HepG2 (cell line): ENCODE data around the gene FAIM2. TPM values are rescaled to one million over a fixed set of nuclear protein-coding genes. Genes with fewer than 3 reads are reported as not detected.

Experiments used
- ATAC-seq: fragments of 200-7000 bp; cut with Tn5 transposase; 3 replicates; pipeline ENCODE4 v1.9.1; 2020; ENCODE audit warnings: mild to moderate bottlenecking, moderate library complexity
- BruUV-seq: library from RNA; stranded (reverse); fragments of 400-500 nt; replicated peaks from 2 replicates; lab custom pipeline; 2021; lab: Mats Ljungman, UMichigan
- CTCF ChIA-PET: fragments of 300-600 bp; formaldehyde crosslinking; extraction: SDS; loops from one replicate; lab custom pipeline; 2021; ENCODE audit warnings: low total read pairs, inconsistent platforms, low intra/inter-chr PET ratio; lab: Yijun Ruan, JAX
- POLR2A ChIA-PET: fragments of 350-600 bp; sonication (Branson Sonifier 250); formaldehyde crosslinking; loops from one replicate; lab custom pipeline; 2020; ENCODE audit warnings: antibody characterized with exemption, inconsistent platforms; lab: Yijun Ruan, JAX
- DNase-seq: peaks from one replicate; pipeline ENCODE4 v3.0.0-alpha.2; 2015; ENCODE audit warnings: low spot score
- FAIRE-seq: peaks from 3 replicates; lab custom pipeline; 2011; peaks lifted over from hg19 to GRCh38; lab: Jason Lieb, UNC
- H2AFZ ChIP-seq: one replicate; pipeline ENCODE4 v1.6.1; 2011; ENCODE audit warnings: low read length, inconsistent platforms
- H3K27ac ChIP-seq: fragments of 300-600 bp; 3 replicates; pipeline ENCODE4 v1.8.0; 2011; ENCODE audit warnings: mixed run types, mild to moderate bottlenecking, mixed read lengths, low read length, inconsistent platforms; ENCODE audit not compliant: insufficient read depth; ENCODE audit errors: extremely low read length
- H3K27me3 ChIP-seq, 2 experiments: fragments of 200-600 bp in 1 of 2; 2 replicates in 1 of 2; 3 replicates in 1 of 2; pipeline versions ENCODE4 v1.6.0 to v1.8.0; 2011; ENCODE audit warnings: low read length in 2 of 2, mild to moderate bottlenecking in 2 of 2, moderate library complexity in 2 of 2, inconsistent platforms in 1 of 2; ENCODE audit not compliant: insufficient read depth in 2 of 2, control insufficient read depth in 1 of 2
- H3K36me3 ChIP-seq, 2 experiments: fragments of 200-600 bp in 1 of 2; replicated peaks in 1 of 2; 2 replicates in 1 of 2; 3 replicates in 1 of 2; pipeline versions ENCODE4 v1.5.1 to v1.8.0; 2011; ENCODE audit warnings: low read length in 2 of 2, inconsistent platforms in 1 of 2; ENCODE audit not compliant: insufficient read depth in 2 of 2, control insufficient read depth in 1 of 2
- H3K4me1 ChIP-seq: 2 replicates; pipeline ENCODE4 v1.5.1; 2012; ENCODE audit warnings: low read length, inconsistent platforms; ENCODE audit not compliant: insufficient read depth
- H3K4me2 ChIP-seq: 2 replicates; pipeline ENCODE4 v1.6.0; 2011; ENCODE audit warnings: low read depth, low read length, inconsistent platforms
- H3K4me3 ChIP-seq, 3 experiments: fragments of 200-600 bp in 1 of 3; sonication (generic), shearing (Covaris generic) in 1 of 3; replicated peaks in 1 of 3; 2 replicates each; pipeline ENCODE4 v1.5.1; 2011 to 2016; ENCODE audit warnings: low read length in 3 of 3, inconsistent platforms in 2 of 3, low read depth in 2 of 3, mild to moderate bottlenecking in 2 of 3, control low read depth in 1 of 3, mixed read lengths in 1 of 3; ENCODE audit not compliant: insufficient read depth in 1 of 3
- H3K79me2 ChIP-seq: one replicate; pipeline ENCODE4 v1.6.1; 2011; ENCODE audit warnings: low read length, inconsistent platforms; ENCODE audit not compliant: insufficient read depth
- H3K9ac ChIP-seq: 2 replicates; pipeline ENCODE4 v1.6.0; 2011; ENCODE audit warnings: mild to moderate bottlenecking, low read depth, low read length, inconsistent platforms; ENCODE audit not compliant: insufficient read depth
- H3K9me3 ChIP-seq: 2 replicates; pipeline ENCODE4 v1.5.1; 2012; ENCODE audit warnings: mild to moderate bottlenecking, low read length
- H4K20me1 ChIP-seq: 2 replicates; pipeline ENCODE4 v1.6.0; 2011; ENCODE audit warnings: inconsistent platforms, mild to moderate bottlenecking, low read length, moderate library complexity; ENCODE audit not compliant: insufficient read depth
- CEBPZ ChIP-seq: IDR thresholded peaks from 2 replicates; pipeline ENCODE4 v1.6.1; 2012; ENCODE audit warnings: low read length, improper control_type of control experiment
- CERS6 ChIP-seq: sonication (generic); formaldehyde crosslinking; IDR thresholded peaks from 2 replicates; pipeline ENCODE4 v1.5.0; 2020; ENCODE audit warnings: missing genetic modification reagents
- JUNB ChIP-seq: sonication (generic); formaldehyde crosslinking; IDR thresholded peaks from 2 replicates; pipeline ENCODE4 v1.8.0; 2022; ENCODE audit warnings: missing genetic modification reagents, mild to moderate bottlenecking, borderline replicate concordance
- NR0B2 ChIP-seq: sonication (generic); formaldehyde crosslinking; IDR thresholded peaks from 2 replicates; pipeline ENCODE4 v1.4.0; 2020; ENCODE audit warnings: mild to moderate bottlenecking, missing genetic modification reagents
- RFX5 ChIP-seq: IDR thresholded peaks from 2 replicates; pipeline ENCODE4 v1.6.1; 2011; ENCODE audit warnings: low read depth, low read length, improper control_type of control experiment
- STAT6 ChIP-seq: sonication (generic); formaldehyde crosslinking; IDR thresholded peaks from 2 replicates; pipeline ENCODE4 v1.4.0; 2020; ENCODE audit warnings: missing genetic modification reagents, mild to moderate bottlenecking, borderline replicate concordance
- TCF7L2 ChIP-seq: IDR thresholded peaks from 2 replicates; pipeline ENCODE4 v1.6.1; 2011; ENCODE audit warnings: mild to moderate bottlenecking, low read depth, low read length, moderate library complexity
- ZIK1 ChIP-seq: sonication (generic); formaldehyde crosslinking; IDR thresholded peaks from 2 replicates; pipeline ENCODE4 v1.5.0; 2020; ENCODE audit warnings: mild to moderate bottlenecking, low read depth, missing genetic modification reagents, borderline replicate concordance
- ZMYM3 ChIP-seq: sonication (generic); formaldehyde crosslinking; IDR thresholded peaks from 2 replicates; pipeline ENCODE4 v1.5.1; 2020; ENCODE audit warnings: mild to moderate bottlenecking, missing genetic modification reagents
- ZNF749 ChIP-seq: sonication (generic); formaldehyde crosslinking; IDR thresholded peaks from 2 replicates; pipeline ENCODE4 v1.8.0; 2022; ENCODE audit warnings: mild to moderate bottlenecking, missing genetic modification reagents, moderate library complexity, borderline replicate concordance
- ZNF777 ChIP-seq: sonication (generic); formaldehyde crosslinking; IDR thresholded peaks from 2 replicates; pipeline ENCODE4 v1.4.0; 2020; ENCODE audit warnings: missing genetic modification reagents
- WGBS: methylation state at CpG from one replicate; pipeline ENCODE4 v1.1.6; 2017; ENCODE audit warnings: low lambda C conversion rate; 5-methylcytosine and 5-hydroxymethylcytosine counted together
- in situ Hi-C: cut with HindIII; loops from 2 replicates; pipeline ENCODE4 v1.10.0; 2017; ENCODE audit warnings: low pct_unique_long_range_greater_than_20kb; ENCODE audit not compliant: extremely low pct_ligation_motif_present
- intact Hi-C: fragments of 100-400 bp; cut with micrococcal nuclease; formaldehyde crosslinking; loops from one replicate; pipeline ENCODE4 v1.10.0; 2022; ENCODE audit not compliant: unreplicated experiment
- polyA plus RNA-seq, 8 experiments: library from polyadenylated mRNA; depleted of rRNA in 3 of 8; stranded (reverse) in 7 of 8; unstranded in 1 of 8; fragments of >200 nt; fragmentation: Illumina TruSeq in 4 of 8; extraction: Trizol in 4 of 8; gene quantifications; 2 replicates each; pipeline versions ENCODE4 v1.2.1 to v1.2.3, GENCODE V29; 2011 to 2016; ENCODE audit warnings: low read depth in 4 of 8, missing spikeins in 1 of 8, mixed read lengths in 1 of 8; ENCODE audit not compliant: insufficient read depth in 1 of 8
- total RNA-seq, 5 experiments: library from RNA; depleted of rRNA; stranded (reverse); fragments of >200 nt; fragmentation: Illumina TruSeq; extraction: Trizol; gene quantifications; 2 replicates each; pipeline ENCODE4 v1.2.3, GENCODE V29; 2016; ENCODE audit warnings: low read depth in 1 of 5

FAIM2 gene
- total and polyA plus RNA-seq, 2 of the 13 experiments (the other 11 are each of a cell fraction or from before 2014, with no cell fraction given) = not detected

- FAIRE-seq (no peak), ATAC-seq (no peak), DNase-seq (no peak)
- ChIA-PET POLR2A (interaction anchor here (1.6 to 2.1 kb wide), 2 partner anchors 10 to 85 kb away, joined by 4 to 5 read pairs; partner anchors contain the start of gene TMBIM6), CTCF (no interaction called here)
- Histone ChIP-seq H2AFZ (no peak overlapping the region), H3K4me1 (peaks cover 67% of the 10 kb centered on the region), H3K27me3 (no peaks in the 10 kb centered on the region; a peak in 1 of 5 replicates), H3K27ac (no peak overlapping the region), H3K36me3 (peaks cover 0 to 4% of the 10 kb centered on the region in 2 experiments; a peak in 1 of 5 replicates), H3K9me3 (no peaks in the 10 kb centered on the region)
- WGBS = 89% methylated on average over 2 of the region's 4 CpGs
- TF ChIP-seq RFX5 = no peak
- no peak for TF ChIP-seq ZNF749 (CRISPR knock-in tag)
- no peak for TF ChIP-seq ZNF777
- TF ChIP-seq NR0B2 (CRISPR knock-in tag) = no peak
- no peak for TF ChIP-seq TCF7L2
- no peak for TF ChIP-seq STAT6 (CRISPR knock-in tag)
- no peak for TF ChIP-seq JUNB (CRISPR knock-in tag)
- TF ChIP-seq CEBPZ = no peak
- TF ChIP-seq ZIK1 (CRISPR knock-in tag) = no peak
- no peak for TF ChIP-seq CERS6 (CRISPR knock-in tag)
- TF ChIP-seq ZMYM3 (CRISPR knock-in tag) = no peak
- TF ChIP-seq, all 625 proteins: peak for 0
- H3K9ac ChIP-seq = no peak overlapping the region
- no peak overlapping the region for H3K4me2 ChIP-seq
- BruUV-seq = no TSS peak
- peaks cover 28% of the 10 kb centered on the region for H3K79me2 ChIP-seq
- intact Hi-C loops (no loop called here), in situ Hi-C loops (loop anchor here (5.0 kb wide), 1 partner anchor 34 kb away; no protein-coding TSS in a partner anchor)
- H3K4me3 ChIP-seq = no peak overlapping the region
- peaks cover 11% of the 10 kb centered on the region for H4K20me1 ChIP-seq
Observed at GRCh38 chr12:49825971-49826421, 77.7 kb downstream of the FAIM2 start.
